HG03342 (cell line): ENCODE data around the gene ALDH3B1.
"Not testable (repeated sequence)": the region's sequence is repeated elsewhere in the genome, so short reads cannot be mapped to it uniquely, and the experiment has no call there.

Experiments
- ATAC-seq: cut with Tn5 transposase; IDR thresholded peaks from one replicate; pipeline ENCODE4 v1.9.1; 2021; ENCODE audit warnings: mild to moderate bottlenecking, moderate library complexity; ENCODE audit not compliant: unreplicated experiment

Gene ALDH3B1

GRCh38 chr11:68010090-68011041 lies at the start of gene ALDH3B1:
Gene ALDH3B1 (plus strand): TSS chr11:68010327. CDS start chr11:68015298, 4,971 bp downstream.
- no peak for ATAC-seq

GRCh38 chr11:67963217-67963616 lies 46.9 kb upstream of the ALDH3B1 start:
- not testable (repeated sequence) for ATAC-seq

DNA sequence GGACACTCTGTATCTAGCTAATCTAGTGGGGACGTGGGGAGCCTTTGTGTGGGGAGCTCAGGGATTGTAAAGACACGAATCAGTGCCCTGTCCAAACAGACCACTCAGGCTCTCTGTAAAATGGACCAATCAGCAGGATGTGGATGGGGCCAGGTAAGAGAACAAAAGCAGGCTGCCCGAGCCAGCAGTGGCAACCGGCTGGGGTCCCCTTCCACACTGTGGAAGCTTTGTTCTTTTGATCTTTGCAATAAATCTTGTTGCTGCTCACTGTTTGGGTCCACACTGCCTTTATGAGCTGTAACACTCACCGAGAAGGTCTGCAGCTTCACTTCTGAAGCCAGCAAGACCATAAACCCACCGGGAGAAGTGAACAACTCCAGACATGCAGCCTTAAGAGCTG lies 46.2 kb upstream of the ALDH3B1 start:
- ATAC-seq = not testable (repeated sequence)

GRCh38 chr11:67964746-67965145 lies 45.4 kb upstream of the ALDH3B1 start:
- ATAC-seq = not testable (repeated sequence)

DNA sequence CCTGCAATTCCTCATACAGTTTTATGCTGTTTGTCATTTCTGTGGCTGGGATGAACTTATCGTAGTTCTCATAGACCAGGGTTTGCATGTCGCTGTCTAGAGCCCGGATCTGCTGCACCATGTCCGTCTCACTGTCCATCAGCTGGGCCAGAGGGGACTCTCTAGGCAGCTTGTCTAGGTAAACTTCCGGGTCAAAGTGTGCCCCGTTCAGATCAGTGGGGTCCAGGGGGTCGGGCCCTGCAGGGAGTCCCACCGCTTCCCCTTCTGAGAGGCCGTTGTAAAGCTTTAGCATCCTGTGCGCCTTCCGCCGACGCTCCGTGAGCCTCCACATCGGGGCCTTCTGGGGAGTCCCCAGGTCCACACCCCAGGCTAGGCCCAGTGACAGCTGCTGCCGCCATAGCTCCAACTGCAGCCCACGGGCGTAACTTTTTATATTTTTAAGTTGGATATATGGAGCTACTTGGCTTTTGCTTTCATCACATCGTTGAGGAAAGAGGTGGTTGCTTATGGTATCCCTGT lies 44.2 kb upstream of the ALDH3B1 start:
- not testable (repeated sequence) for ATAC-seq

DNA sequence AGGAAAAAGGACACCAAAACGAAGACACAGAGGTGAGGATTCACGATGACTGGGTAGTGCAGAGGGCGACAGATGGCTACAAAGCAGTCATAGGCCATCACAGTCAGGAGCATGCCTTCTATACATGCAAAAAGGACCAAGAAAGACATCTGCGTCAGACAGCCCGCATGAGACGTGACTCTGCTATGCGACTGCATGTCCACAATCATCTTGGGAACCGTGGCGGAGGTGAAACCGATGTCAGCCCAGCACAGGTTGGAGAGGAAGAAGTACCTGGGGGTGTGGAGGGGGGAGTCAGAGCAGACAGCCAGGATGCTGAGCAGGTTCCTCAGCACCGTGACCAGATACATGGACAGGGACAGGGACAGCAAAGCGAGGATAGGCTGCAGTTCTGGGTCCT lies 35.4 kb upstream of the ALDH3B1 start:
- ATAC-seq = not testable (repeated sequence)

DNA sequence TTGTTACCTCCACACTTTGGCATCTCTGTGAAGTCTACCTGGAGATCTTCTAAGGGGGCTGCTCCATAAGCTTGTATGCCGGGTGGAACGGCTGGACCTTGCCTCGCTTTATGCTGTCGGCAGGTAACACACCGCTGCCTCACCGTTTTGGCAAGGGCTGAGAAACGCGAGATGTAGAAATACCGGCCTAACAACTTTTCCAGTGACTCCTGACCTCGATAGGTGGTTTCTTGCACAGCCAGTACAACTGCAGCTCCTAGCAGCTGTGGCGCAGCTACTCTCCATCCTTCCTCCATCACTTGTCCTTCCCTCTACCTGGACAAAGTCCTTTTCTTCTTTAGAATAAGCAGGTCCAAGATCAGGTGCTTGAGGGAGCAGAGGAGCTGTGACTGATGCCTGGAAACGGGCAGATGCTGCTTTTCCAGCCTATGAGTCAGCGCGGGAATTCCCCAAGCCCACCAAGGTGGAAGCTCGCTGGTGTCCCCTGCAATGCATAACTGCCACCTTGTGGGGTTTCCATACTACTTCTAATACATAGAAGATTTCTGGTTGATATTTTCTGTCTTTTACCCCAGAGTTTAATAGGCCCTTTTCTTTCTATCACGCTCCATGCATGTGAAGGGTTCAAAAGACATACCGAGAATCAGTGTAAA lies 31.2 kb upstream of the ALDH3B1 start:
- not testable (repeated sequence) for ATAC-seq

DNA sequence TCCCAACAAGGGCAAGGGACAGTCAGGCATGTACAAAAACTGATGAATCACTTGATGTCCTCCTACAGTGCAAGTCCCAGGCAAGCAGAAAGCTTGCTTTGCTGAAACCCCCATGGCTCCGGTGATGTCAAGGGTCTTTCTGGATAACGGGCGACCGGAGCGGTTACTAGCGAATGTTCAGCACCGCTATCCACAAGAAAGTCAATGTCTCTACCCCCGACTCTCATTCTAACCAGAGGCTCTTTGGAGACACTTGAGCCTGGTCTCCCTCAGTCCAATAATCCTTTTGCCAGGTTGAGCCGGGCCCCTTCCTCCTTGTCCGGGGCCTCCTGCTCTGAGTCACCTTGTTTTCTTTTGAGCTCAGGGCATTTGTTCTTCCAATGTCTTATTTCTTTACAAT lies 28.9 kb upstream of the ALDH3B1 start:
- not testable (repeated sequence) for ATAC-seq

DNA sequence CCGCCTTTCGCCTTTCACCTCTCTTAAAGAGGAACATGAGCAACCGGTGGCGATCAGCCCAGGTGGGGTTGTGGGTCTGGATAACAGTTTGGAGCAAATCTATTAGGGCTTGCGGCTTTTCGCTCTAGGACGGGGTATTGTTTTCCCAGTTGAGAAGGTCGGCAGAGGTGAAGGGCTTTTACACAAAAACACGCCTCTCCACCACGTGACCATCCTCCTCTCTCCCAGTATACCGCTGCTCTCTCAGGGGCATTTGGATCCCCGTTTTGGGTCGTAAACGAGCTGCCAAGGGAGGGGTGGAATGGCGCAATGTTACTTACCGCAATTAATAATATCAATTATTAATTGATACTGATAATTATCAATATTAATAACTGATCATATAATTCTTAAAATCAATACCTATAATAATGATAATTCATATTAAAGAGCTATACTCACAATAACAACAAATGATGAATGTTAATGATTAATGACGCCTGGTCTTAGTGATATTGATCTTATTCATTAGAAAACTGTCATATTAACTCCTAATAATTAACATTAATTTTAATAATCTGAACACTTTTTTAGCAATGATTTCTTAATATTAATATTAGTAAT lies 27.8 kb upstream of the ALDH3B1 start:
- not testable (repeated sequence) for ATAC-seq

GRCh38 chr11:67983951-67984350 lies 26.2 kb upstream of the ALDH3B1 start:
- ATAC-seq = no peak

- ATAC-seq = not testable (repeated sequence)
Measured at GRCh38 chr11:67985302-67985701, 24.8 kb upstream of the ALDH3B1 start.

DNA sequence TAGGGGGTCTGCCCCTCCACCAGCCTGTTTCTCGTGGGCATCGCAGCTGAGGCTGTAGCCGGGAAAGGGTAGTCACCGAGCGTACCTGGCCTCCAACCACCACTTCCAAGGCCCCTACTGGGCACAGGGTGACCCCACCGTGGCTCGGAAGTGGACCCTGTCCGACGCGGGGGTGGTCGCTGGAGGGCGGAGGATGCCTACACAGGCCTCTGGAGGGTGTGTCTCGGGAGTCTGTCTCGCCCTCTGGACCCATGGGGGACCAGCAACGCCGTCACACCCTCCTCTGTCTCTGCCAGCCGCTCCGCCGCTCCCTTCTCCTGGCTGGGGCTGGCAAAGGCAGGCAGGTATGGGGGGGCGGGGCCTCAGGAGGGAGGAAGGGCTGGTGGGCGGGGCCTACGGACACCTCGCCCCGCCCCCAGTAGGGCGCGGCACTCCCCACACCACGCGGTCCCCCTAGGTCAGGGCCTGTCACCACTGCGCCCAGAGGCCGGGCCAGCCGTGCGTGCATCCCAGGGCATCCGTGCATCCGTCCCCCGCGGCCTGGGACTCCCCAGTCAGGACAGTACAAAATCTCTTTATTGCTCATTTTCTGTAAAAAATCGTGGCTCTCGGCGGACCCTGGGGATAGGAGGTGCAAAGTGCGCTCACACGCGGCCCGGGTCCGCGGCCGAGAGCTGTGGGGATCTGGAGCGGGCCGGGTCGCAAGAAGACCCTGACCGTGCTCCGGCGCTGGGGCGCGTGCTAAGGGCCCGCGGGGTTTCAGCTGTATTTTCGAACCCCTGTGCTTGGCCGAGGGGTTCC lies 19.4 kb upstream of the ALDH3B1 start:
- ATAC-seq = not testable (repeated sequence)

DNA sequence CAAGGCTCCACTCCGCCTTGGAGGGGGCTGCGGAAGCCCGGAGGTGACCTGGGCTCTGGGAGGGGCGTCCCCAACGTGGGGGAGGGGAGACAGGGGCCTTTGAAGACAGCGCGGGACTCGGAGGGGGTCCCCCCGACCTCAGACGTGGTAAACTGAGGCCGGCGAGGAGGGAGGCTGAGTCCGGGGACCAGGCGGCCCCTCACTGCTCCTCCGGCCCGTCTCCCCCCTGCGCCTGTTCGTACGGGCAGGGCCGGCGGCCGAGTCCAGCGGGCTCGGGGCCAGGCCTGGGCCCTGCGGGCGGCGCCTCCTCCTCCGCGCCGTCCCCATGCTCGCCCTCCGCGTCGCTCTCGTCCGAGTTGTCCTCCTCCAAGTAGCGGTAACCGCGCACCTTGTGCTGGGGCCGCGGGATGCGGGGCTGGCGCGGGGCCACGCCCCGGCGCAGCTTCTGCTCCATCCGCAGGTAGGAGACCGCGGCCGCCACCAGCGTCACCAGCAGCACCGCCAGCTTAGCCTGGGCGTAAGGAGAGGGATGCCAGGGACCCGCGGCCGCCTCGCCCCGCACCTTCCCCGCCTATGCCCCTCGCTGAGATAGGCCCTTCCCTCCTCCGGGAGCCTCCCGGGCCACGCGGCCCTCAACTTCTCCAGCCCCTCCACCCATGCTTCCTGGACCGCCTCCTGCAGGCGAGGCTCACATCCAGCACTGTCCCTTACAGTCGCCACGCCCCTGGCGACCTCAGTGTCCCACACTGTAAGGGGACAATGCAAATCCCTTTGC lies 18.6 kb upstream of the ALDH3B1 start:
- ATAC-seq = not testable (repeated sequence)

- not testable (repeated sequence) for ATAC-seq
Measured at GRCh38 chr11:67993821-67994220, 16.3 kb upstream of the ALDH3B1 start.

GRCh38 chr11:67994387-67994786 lies 15.7 kb upstream of the ALDH3B1 start:
- not testable (repeated sequence) for ATAC-seq

GRCh38 chr11:67995129-67995528 lies 15.0 kb upstream of the ALDH3B1 start:
- not testable (repeated sequence) for ATAC-seq

GRCh38 chr11:67995579-67995978 lies 14.5 kb upstream of the ALDH3B1 start:
- not testable (repeated sequence) for ATAC-seq

- ATAC-seq = no peak
Measured at GRCh38 chr11:67996051-67996450, 14.1 kb upstream of the ALDH3B1 start.

- no peak for ATAC-seq
Measured at GRCh38 chr11:67996622-67997474, 13.3 kb upstream of the ALDH3B1 start.
